Subcutaneous abdominal adipose tissue (tissue), 5 donors: ENCODE data around the gene GDF2.

Source experiments
- H3K27ac ChIP-seq: one replicate; pipeline ENCODE4 v1.7.0; 2013; ENCODE audit warnings: low read depth, mild to moderate bottlenecking, inconsistent platforms, low read length, moderate library complexity
- H3K27me3 ChIP-seq, 5 donors: one replicate each; pipeline ENCODE4 v1.7.0; 2013; ENCODE audit warnings: low read length in 5 of 5, inconsistent platforms in 1 of 5; ENCODE audit not compliant: control insufficient read depth in 5 of 5, insufficient read depth in 4 of 5
- H3K36me3 ChIP-seq, 5 donors: one replicate each; pipeline ENCODE4 v1.7.0; 2013; ENCODE audit warnings: low read length in 5 of 5; ENCODE audit not compliant: control insufficient read depth in 5 of 5, insufficient read depth in 5 of 5
- H3K4me1 ChIP-seq, 5 donors: one replicate each; pipeline ENCODE4 v1.7.0; 2013; ENCODE audit warnings: low read length in 5 of 5, mild to moderate bottlenecking in 3 of 5, moderate library complexity in 1 of 5; ENCODE audit not compliant: control insufficient read depth in 5 of 5, insufficient read depth in 5 of 5
- H3K4me3 ChIP-seq, 5 donors: one replicate each; pipeline ENCODE4 v1.7.0; 2013; ENCODE audit warnings: low read length in 5 of 5, low read depth in 1 of 5
- H3K9ac ChIP-seq, 5 donors: one replicate each; pipeline ENCODE4 v1.7.0; 2013; ENCODE audit warnings: low read length in 5 of 5, mild to moderate bottlenecking in 4 of 5, moderate library complexity in 3 of 5
- H3K9me3 ChIP-seq, 5 donors: one replicate each; pipeline ENCODE4 v1.7.0; 2013; ENCODE audit warnings: low read length in 5 of 5; ENCODE audit not compliant: control insufficient read depth in 5 of 5
- donor health status: healthy.
- donor health status: healthy.
- donor health status: healthy.
- donor health status: healthy.
- donor health status: healthy.

GDF2 gene

DNA sequence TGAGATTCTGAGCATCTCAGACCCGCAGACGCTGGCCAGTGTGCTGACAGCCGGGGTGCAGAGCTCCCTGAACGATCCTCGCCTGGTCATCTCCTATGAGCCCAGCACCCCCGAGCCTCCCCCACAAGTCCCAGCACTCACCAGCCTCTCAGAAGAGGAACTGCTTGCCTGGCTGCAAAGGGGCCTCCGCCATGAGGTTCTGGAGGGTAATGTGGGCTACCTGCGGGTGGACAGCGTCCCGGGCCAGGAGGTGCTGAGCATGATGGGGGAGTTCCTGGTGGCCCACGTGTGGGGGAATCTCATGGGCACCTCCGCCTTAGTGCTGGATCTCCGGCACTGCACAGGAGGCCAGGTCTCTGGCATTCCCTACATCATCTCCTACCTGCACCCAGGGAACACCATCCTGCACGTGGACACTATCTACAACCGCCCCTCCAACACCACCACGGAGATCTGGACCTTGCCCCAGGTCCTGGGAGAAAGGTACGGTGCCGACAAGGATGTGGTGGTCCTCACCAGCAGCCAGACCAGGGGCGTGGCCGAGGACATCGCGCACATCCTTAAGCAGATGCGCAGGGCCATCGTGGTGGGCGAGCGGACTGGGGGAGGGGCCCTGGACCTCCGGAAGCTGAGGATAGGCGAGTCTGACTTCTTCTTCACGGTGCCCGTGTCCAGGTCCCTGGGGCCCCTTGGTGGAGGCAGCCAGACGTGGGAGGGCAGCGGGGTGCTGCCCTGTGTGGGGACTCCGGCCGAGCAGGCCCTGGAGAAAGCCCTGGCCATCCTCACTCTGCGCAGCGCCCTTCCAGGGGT lies 26.6 kb downstream of the GDF2 start:
- H3K27ac ChIP-seq, result no peak overlapping the region
- H3K27me3 ChIP-seq, result no peaks in the 10 kb centered on the region
- H3K36me3 ChIP-seq, result no peaks in the 10 kb centered on the region
- no peaks in the 10 kb centered on the region for H3K9me3 ChIP-seq
- H3K4me1 ChIP-seq, result peaks cover 0 to 3% (median 0%) of the 10 kb centered on the region in 5 donors
- no peak overlapping the region for H3K4me3 ChIP-seq
- H3K9ac ChIP-seq, result no peak overlapping the region

DNA sequence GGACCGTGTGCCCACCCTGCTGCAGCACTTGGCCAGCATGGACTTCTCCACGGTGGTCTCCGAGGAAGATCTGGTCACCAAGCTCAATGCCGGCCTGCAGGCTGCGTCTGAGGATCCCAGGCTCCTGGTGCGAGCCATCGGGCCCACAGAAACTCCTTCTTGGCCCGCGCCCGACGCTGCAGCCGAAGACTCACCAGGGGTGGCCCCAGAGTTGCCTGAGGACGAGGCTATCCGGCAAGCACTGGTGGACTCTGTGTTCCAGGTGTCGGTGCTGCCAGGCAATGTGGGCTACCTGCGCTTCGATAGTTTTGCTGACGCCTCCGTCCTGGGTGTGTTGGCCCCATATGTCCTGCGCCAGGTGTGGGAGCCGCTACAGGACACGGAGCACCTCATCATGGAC lies 27.3 kb downstream of the GDF2 start:
- Histone ChIP-seq H3K36me3 (no peaks in the 10 kb centered on the region), H3K4me3 (no peak overlapping the region), H3K9ac (no peak overlapping the region), H3K27ac (no peak overlapping the region), H3K9me3 (no peaks in the 10 kb centered on the region), H3K27me3 (no peaks in the 10 kb centered on the region), H3K4me1 (peaks cover 0 to 3% (median 0%) of the 10 kb centered on the region in 5 donors)

DNA sequence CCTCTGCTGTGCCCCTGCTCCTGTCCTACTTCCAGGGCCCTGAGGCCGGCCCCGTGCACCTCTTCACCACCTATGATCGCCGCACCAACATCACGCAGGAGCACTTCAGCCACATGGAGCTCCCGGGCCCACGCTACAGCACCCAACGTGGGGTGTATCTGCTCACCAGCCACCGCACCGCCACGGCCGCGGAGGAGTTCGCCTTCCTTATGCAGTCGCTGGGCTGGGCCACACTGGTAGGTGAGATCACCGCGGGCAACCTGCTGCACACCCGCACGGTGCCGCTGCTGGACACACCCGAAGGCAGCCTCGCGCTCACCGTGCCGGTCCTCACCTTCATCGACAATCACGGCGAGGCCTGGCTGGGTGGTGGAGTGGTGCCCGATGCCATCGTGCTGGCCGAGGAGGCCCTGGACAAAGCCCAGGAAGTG lies 27.7 kb downstream of the GDF2 start:
- Histone ChIP-seq H3K4me3 (no peak overlapping the region), H3K27ac (no peak overlapping the region), H3K36me3 (no peaks in the 10 kb centered on the region), H3K4me1 (peaks cover 0 to 3% (median 0%) of the 10 kb centered on the region in 5 donors), H3K9me3 (no peaks in the 10 kb centered on the region), H3K27me3 (no peaks in the 10 kb centered on the region), H3K9ac (no peak overlapping the region)

DNA sequence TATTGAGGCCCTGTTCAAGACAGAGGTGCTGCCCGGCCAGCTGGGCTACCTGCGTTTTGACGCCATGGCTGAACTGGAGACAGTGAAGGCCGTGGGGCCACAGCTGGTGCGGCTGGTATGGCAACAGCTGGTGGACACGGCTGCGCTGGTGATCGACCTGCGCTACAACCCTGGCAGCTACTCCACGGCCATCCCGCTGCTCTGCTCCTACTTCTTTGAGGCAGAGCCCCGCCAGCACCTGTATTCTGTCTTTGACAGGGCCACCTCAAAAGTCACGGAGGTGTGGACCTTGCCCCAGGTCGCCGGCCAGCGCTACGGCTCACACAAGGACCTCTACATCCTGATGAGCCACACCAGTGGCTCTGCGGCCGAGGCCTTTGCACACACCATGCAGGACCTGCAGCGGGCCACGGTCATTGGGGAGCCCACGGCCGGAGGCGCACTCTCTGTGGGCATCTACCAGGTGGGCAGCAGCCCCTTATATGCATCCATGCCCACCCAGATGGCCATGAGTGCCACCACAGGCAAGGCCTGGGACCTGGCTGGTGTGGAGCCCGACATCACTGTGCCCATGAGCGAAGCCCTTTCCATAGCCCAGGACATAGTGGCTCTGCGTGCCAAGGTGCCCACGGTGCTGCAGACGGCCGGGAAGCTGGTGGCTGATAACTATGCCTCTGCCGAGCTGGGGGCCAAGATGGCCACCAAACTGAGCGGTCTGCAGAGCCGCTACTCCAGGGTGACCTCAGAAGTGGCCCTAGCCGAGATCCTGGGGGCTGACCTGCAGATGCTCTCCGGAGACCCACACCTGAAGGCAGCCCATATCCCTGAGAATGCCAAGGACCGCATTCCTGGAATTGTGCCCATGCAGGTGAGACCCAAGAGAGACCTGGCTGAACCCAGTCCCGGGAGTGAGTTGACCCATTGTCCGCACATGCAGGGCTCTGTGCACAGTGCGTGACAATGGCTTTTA lies 28.7 kb downstream of the GDF2 start:
- Histone ChIP-seq H3K9ac (no peak overlapping the region), H3K9me3 (no peaks in the 10 kb centered on the region), H3K4me3 (no peak overlapping the region), H3K4me1 (peaks cover 0 to 3% (median 0%) of the 10 kb centered on the region in 5 donors), H3K36me3 (no peaks in the 10 kb centered on the region), H3K27me3 (no peaks in the 10 kb centered on the region), H3K27ac (no peak overlapping the region)

DNA sequence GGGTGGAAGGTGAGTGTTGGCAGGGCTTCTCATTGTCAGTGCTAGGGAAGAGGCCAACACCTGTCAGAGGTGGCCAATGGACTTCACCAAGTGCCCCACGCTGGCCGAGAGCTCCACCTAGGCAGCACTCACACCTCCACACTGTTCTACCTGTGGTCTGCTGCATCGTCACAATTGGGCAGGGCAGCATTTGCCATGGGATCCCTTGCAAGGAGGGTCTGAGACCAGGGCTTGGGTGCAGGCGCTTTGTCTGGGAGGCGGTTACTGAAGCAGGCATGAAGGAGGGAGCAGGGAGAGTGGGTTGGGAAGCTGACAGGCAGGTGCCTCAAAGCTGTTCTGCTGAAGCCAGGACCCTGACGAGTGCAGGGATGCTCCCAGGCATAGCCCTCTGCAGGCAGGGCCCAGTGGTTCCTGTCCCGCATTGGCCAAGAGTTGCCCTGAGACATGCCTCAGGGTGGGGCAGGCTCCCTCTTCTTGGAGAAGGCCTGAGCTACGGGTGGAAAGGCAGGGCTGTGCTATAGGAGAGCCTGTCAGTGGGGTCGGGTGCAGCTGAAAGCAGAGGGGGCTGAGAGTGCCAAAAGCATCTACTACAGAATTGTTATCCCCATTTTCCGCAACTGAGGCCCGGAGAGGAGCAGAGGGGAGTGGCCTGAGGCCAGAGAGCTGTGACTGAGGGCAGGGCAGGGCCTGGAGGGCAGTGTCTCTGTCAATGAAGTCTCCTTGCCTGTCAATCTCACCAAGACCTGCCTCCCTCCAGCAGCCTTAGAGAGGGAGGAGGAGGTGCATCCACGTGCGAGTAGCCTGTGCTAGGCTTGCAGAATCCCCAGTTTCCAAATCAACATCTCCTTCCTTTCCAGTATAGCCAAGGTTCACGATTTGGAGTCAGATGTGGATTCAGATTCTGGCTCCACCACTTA lies 29.9 kb downstream of the GDF2 start:
- H3K4me3 ChIP-seq, result no peak overlapping the region
- H3K9me3 ChIP-seq, result no peaks in the 10 kb centered on the region
- H3K4me1 ChIP-seq, result no peaks in the 10 kb centered on the region
- no peak overlapping the region for H3K27ac ChIP-seq
- no peaks in the 10 kb centered on the region for H3K27me3 ChIP-seq
- no peak overlapping the region for H3K9ac ChIP-seq
- H3K36me3 ChIP-seq, result no peaks in the 10 kb centered on the region

DNA sequence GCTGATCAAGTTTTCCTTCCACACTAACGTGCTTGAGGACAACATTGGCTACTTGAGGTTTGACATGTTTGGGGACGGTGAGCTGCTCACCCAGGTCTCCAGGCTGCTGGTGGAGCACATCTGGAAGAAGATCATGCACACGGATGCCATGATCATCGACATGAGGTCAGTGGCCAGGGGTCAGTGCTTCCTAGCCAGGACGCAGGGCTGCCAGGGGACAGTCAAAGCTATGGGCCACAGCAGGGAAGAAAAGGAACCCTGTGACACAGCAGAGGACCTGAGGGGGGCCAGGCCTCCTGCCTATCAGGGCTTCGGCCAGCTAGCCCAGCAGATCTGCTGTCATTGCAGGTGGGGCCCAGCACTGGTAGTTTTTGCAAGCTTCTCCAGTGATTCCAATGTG lies 31.1 kb downstream of the GDF2 start:
- Histone ChIP-seq H3K9me3 (no peaks in the 10 kb centered on the region), H3K4me1 (no peaks in the 10 kb centered on the region), H3K9ac (no peak overlapping the region), H3K36me3 (no peaks in the 10 kb centered on the region), H3K27ac (no peak overlapping the region), H3K4me3 (no peak overlapping the region), H3K27me3 (no peaks in the 10 kb centered on the region)

DNA sequence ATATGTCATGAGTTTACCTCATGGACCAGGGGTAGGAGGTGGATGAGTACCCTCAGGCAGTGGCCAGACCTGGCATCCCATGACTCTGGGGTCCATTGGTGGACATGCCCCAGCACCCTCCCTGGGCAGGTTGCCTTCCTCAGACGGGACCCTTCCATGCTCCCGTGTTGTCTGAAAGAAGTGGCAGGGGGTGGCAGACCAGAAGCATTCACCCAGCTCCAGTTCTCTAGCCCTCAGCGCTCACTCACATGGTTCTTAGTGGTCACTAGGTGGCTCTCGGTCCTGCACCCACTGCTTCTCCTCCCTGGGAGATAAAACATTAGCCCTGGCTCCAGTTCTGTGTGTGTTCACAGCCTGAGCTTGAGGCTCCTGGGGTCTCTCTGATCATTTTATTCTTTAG lies 31.9 kb downstream of the GDF2 start:
- no peaks in the 10 kb centered on the region for H3K27me3 ChIP-seq
- no peak overlapping the region for H3K4me3 ChIP-seq
- H3K4me1 ChIP-seq, result no peaks in the 10 kb centered on the region
- H3K9ac ChIP-seq, result no peak overlapping the region
- no peaks in the 10 kb centered on the region for H3K9me3 ChIP-seq
- no peaks in the 10 kb centered on the region for H3K36me3 ChIP-seq
- H3K27ac ChIP-seq, result no peak overlapping the region

DNA sequence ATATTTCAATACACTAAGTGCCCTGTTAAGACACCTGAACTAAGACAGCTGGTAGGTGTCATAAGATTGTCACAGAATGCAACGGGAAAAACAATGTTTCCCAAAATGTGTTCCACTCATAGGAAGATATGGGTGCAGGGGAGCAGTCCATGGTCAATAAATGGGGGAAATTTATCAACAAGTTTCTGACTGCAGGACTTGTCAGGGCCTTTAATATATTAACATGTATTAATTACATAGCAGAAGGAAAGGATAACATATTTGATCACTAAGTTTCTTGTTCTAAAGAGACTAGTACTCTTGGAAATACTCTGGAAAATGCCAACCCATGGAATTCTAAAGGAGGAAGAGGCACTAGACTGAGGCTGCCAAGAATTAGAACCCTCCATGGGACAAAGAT lies 32.6 kb downstream of the GDF2 start:
- no peaks in the 10 kb centered on the region for H3K27me3 ChIP-seq
- no peak overlapping the region for H3K27ac ChIP-seq
- no peaks in the 10 kb centered on the region for H3K9me3 ChIP-seq
- H3K36me3 ChIP-seq, result no peaks in the 10 kb centered on the region
- H3K4me3 ChIP-seq, result no peak overlapping the region
- H3K9ac ChIP-seq, result no peak overlapping the region
- no peaks in the 10 kb centered on the region for H3K4me1 ChIP-seq

DNA sequence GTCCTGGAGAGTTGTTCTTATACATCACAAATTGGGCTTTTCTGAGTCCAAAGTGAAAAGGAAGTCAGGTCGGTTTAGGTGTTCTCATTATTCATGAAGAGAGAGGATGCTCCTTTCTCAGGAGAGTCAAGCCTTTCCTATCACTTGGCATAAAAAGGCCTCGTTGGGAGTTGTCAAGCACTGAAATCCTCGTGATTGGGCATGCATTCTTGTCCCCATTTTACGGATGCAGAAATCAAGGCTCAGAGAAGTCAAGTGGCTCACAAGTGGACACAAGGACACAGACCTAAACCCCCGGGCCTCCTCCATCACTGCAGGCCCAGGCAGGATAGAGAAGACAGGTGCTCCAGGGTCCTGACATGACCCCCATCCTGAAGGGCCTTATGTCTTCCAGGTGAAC lies 34.5 kb downstream of the GDF2 start:
- H3K4me1 ChIP-seq, result no peaks in the 10 kb centered on the region
- H3K27ac ChIP-seq, result no peak overlapping the region
- no peaks in the 10 kb centered on the region for H3K27me3 ChIP-seq
- no peaks in the 10 kb centered on the region for H3K9me3 ChIP-seq
- no peak overlapping the region for H3K4me3 ChIP-seq
- H3K9ac ChIP-seq, result no peak overlapping the region
- H3K36me3 ChIP-seq, result no peaks in the 10 kb centered on the region
